ENCODE results near the gene NFIB. TPM values are rescaled to one million over a fixed set of nuclear protein-coding genes. Genes with fewer than 3 reads are reported as not detected.

Gene NFIB
- total RNA-seq, 1 experiment from 2014 or later, result 75.8 TPM

DNA sequence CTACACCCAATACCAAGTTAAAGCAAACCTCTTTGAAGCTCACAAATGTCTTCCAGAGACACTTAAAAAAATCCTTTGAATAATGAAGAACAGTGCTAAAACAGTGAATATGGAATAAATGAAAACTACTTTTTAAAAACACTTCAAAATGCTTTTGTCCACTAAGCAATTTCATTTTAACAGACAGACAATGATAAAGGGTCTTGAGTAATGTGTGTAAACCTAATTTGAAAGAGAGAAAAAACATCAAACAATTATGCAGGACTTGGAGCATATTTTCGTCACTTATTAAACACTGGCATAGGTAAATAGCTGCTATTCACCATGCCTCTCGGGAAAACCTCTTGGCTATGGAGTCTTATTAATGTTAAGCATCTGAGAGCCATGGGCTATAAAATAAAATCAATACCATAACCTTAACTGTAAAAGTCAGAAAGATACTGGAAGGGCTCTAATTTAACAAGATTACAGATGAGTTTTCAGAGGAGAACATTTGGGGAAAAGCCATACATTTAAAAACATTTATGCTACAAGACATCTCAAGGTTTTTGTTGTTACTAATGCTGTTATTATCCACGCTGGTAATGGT, 177.8 kb downstream of the NFIB start:
- BruUV-seq (replicated peaks), result no TSS peak
- Mint-ChIP-seq H3K27ac (ENCODE audit: unreplicated experiment) (no peak overlapping the region), H3K36me3 (ENCODE audit: insufficient read depth, unreplicated experiment) (no peaks in the 10 kb centered on the region), H3K27me3 (ENCODE audit: unreplicated experiment) (no peaks in the 10 kb centered on the region), H3K9me3 (ENCODE audit: low read depth, unreplicated experiment) (no peaks in the 10 kb centered on the region), H3K4me1 (ENCODE audit: low read depth, unreplicated experiment) (no peaks in the 10 kb centered on the region), H3K4me3 (ENCODE audit: low read depth, unreplicated experiment) (no peak overlapping the region)
- TF ChIP-seq, protein P1, sequence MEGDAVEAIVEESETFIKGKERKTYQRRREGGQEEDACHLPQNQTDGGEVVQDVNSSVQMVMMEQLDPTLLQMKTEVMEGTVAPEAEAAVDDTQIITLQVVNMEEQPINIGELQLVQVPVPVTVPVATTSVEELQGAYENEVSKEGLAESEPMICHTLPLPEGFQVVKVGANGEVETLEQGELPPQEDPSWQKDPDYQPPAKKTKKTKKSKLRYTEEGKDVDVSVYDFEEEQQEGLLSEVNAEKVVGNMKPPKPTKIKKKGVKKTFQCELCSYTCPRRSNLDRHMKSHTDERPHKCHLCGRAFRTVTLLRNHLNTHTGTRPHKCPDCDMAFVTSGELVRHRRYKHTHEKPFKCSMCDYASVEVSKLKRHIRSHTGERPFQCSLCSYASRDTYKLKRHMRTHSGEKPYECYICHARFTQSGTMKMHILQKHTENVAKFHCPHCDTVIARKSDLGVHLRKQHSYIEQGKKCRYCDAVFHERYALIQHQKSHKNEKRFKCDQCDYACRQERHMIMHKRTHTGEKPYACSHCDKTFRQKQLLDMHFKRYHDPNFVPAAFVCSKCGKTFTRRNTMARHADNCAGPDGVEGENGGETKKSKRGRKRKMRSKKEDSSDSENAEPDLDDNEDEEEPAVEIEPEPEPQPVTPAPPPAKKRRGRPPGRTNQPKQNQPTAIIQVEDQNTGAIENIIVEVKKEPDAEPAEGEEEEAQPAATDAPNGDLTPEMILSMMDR (IDR thresholded peaks at IDR 0.05; ENCODE audit: unreplicated experiment), result no peak
- CTCF ChIA-PET, result no interaction called here
- DNase-seq, result no peak
- intact Hi-C loops (cut with micrococcal nuclease; ENCODE audit: unreplicated experiment), result no loop called here

DNA sequence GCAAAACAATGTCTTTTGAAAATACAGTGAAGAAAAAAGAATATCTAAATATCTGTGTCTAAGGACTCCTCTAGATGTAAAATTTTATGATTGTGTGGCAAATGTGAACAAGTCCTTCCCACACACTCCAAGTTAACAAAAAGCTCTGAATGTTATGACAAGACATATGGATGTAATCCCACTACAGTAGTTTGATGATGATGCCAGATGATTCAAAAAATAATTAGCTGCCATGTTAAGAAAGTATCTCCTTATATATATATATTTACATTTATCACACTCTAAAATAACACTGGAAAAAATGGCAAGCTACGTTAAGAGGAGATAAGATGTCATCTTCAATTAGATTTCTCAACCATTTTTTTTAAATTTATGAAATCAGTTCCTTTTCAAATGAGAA, 178.5 kb downstream of the NFIB start:
- TF ChIP-seq, protein P1 (IDR thresholded peaks at IDR 0.05; ENCODE audit: unreplicated experiment), result no peak
- Mint-ChIP-seq H3K4me3 (ENCODE audit: low read depth, unreplicated experiment) (no peak overlapping the region), H3K9me3 (ENCODE audit: low read depth, unreplicated experiment) (no peaks in the 10 kb centered on the region), H3K36me3 (ENCODE audit: insufficient read depth, unreplicated experiment) (no peaks in the 10 kb centered on the region), H3K27me3 (ENCODE audit: unreplicated experiment) (no peaks in the 10 kb centered on the region), H3K27ac (ENCODE audit: unreplicated experiment) (no peak overlapping the region), H3K4me1 (ENCODE audit: low read depth, unreplicated experiment) (no peaks in the 10 kb centered on the region)
- BruUV-seq (replicated peaks), result no TSS peak
- no peak for DNase-seq
- intact Hi-C loops (cut with micrococcal nuclease; ENCODE audit: unreplicated experiment), result no loop called here
- CTCF ChIA-PET, result no interaction called here

DNA sequence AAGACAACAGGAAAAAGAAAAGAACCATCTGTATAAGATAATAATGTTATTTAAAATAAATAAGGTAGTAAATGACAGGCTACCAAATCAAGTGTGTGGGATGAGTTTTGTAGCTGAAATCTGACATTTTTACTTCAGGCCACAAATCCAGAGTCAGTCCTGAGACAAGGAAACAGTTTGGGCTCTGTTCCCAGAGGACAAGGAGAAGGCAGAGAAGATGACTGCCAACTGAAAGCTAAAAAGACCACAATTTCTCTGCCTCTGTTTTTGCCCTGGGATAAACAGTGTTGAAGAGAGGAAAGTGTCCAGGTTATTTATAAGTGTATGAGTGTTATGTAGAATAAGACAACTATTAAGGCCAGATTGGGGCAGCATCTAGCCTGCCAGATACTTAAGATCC, 180.5 kb downstream of the NFIB start:
- no peaks in the 10 kb centered on the region for H3K27me3 Mint-ChIP-seq (ENCODE audit: unreplicated experiment)
- H3K4me3 Mint-ChIP-seq (ENCODE audit: low read depth, unreplicated experiment), result no peak overlapping the region
- CTCF ChIA-PET, result no interaction called here
- no TSS peak for BruUV-seq (replicated peaks)
- intact Hi-C loops (cut with micrococcal nuclease; ENCODE audit: unreplicated experiment), result no loop called here
- no peak overlapping the region for H3K27ac Mint-ChIP-seq (ENCODE audit: unreplicated experiment)
- no peaks in the 10 kb centered on the region for H3K9me3 Mint-ChIP-seq (ENCODE audit: low read depth, unreplicated experiment)
- no peaks in the 10 kb centered on the region for H3K4me1 Mint-ChIP-seq (ENCODE audit: low read depth, unreplicated experiment)
- no peak for DNase-seq
- TF ChIP-seq, protein P1 (IDR thresholded peaks at IDR 0.05; ENCODE audit: unreplicated experiment), result no peak
- no peaks in the 10 kb centered on the region for H3K36me3 Mint-ChIP-seq (ENCODE audit: insufficient read depth, unreplicated experiment)

DNA sequence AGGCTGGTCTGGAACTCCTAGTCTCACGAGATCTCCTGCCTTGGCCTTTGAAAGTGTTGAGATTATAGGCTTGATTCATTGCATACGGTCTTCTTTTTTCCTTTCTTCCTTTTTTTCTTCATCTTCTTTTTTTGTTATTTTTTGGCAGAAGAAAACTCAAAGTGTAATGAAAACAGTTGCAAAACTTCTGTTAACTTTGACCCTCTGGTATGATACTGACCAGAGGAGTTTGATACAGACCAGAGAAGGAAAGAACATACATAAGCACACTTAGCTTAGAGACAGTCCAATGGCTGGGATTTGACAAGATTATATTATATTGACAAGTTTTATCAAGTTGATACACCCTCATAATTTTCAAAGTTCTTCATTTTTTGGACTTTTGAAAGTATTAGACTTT, 181.2 kb downstream of the NFIB start:
- no peaks in the 10 kb centered on the region for H3K9me3 Mint-ChIP-seq (ENCODE audit: low read depth, unreplicated experiment)
- no peak overlapping the region for H3K4me3 Mint-ChIP-seq (ENCODE audit: low read depth, unreplicated experiment)
- no peak for DNase-seq
- no peaks in the 10 kb centered on the region for H3K4me1 Mint-ChIP-seq (ENCODE audit: low read depth, unreplicated experiment)
- H3K36me3 Mint-ChIP-seq (ENCODE audit: insufficient read depth, unreplicated experiment), result no peaks in the 10 kb centered on the region
- intact Hi-C loops (cut with micrococcal nuclease; ENCODE audit: unreplicated experiment), result no loop called here
- TF ChIP-seq, protein P1 (IDR thresholded peaks at IDR 0.05; ENCODE audit: unreplicated experiment), result no peak
- CTCF ChIA-PET, result no interaction called here
- no TSS peak for BruUV-seq (replicated peaks)
- no peaks in the 10 kb centered on the region for H3K27me3 Mint-ChIP-seq (ENCODE audit: unreplicated experiment)
- H3K27ac Mint-ChIP-seq (ENCODE audit: unreplicated experiment), result no peak overlapping the region

Data from Calu3 (cell line).